Measurements from ENCODE around the gene MIA.
"Not testable (repeated sequence)": the region's sequence is repeated elsewhere in the genome, so short reads cannot be mapped to it uniquely, and the experiment has no call there.

Gene MIA

GRCh38 chr19:40750874-40751537 lies 24.3 kb upstream of the MIA start, which contains the start of gene SNRPA:
TSS of gene SNRPA (plus strand) at chr19:40751203. CDS start at chr19:40751409, 206 bp downstream.
- DNase-seq (ENCODE audit: low read depth in 2 of 2): peak; percentile 91 to 94

DNA sequence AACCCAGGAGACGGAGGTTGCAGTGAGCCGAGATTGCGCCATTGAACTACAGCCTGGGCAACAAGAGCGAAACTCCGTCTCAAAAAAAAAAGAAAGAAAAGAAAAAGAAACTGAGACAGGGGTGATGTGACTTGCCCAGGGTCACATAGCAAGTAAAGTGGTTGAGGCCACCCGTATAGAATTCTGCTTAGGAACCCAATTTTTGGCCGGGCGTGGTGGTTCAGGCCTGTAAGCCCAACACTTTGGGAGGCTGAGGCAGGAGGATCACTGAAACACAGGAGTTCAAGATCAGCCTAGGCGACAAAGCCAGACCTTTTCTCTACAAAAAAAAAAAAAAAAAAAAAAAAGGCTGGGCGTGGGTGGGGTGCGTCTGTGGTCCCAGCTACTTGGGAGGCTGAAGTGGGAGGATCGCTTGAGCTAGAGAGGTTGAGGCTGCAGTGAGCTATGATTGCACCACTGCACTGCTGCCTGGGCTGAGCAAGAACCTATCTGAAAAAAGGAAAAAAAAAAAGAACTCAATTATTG lies 23.0 kb upstream of the MIA start:
- no peak for DNase-seq (ENCODE audit: low read depth in 2 of 2)

DNA sequence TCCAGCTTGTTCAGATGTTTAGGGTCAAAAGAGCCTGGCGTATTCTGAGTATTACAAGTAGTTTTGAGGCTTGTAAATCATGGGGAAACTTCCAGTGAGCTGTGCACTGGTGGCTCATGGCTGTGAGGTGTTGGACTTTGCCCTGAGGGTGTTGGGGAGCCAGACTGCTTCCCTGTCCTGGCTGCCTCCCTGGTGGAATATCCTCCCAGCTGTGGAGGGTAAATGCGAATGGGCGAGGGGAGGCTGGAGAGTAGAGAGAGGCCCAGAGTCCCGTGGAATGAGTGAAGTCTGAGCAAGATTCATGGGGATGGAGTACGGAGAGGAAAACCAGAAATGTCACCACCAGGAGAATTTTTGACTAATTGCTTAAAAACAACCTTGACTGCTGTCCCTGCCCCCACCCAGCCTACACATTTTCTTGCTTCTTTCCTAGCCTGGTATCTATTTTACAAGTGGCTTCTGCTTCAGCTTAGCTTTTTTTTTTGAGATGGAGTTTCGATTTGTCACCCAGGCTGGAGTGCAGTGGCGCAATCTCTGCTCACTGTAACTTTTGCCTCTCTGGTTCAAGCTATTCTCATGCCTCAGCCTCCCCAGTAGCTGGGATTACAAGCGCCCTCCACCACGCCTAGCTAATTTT lies 20.6 kb upstream of the MIA start:
- DNase-seq (ENCODE audit: low read depth in 2 of 2): peak; percentile 58 to 61

DNA sequence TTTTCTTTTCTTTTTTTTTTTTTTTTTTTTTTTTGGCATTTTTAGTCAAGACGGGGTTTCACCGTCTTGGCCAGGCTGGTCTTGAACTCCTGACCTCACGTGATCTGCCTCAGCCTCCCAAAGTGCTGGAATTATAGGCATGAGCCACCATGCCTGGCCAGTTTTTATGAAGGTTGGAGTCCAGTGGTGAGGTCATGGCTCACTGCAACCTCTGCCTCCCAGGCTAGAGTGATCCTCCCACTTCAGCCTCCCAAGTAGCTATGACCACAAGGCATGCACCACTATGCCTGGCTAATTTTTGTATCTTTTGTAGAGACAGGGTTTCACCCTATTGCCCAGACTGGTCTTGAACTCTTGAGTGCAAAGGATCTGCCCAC lies 20.1 kb upstream of the MIA start:
- DNase-seq (ENCODE audit: low read depth in 2 of 2): no peak

GRCh38 chr19:40755791-40756190 lies 19.5 kb upstream of the MIA start:
- DNase-seq (ENCODE audit: low read depth in 2 of 2): no peak

GRCh38 chr19:40756502-40757110 lies 18.7 kb upstream of the MIA start:
- peak; percentile 45 to 66 for DNase-seq (ENCODE audit: low read depth in 2 of 2)

DNA sequence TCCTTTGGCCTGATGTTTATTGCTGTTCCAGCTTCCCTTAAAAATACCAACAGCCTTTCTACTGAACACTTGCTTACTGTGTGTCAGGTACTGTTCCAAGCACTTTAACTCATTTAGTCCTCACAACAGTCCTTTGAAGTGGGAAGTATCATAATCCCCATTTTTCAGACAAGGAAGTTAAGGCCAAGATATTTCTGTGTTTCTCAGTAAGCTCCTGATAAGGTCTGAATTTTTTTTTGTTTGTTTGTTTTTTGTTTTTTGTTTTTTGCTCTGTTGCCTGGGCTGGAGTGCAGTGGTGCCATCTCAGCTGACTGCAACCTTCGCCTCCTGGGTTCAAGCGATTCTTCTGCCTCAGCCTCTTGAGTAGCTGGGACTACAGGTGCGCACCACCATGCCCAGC lies 16.8 kb upstream of the MIA start:
- no peak for DNase-seq (ENCODE audit: low read depth in 2 of 2)

- no peak for DNase-seq (ENCODE audit: low read depth in 2 of 2)
Measured at GRCh38 chr19:40759352-40759751, 16.0 kb upstream of the MIA start.

- DNase-seq (ENCODE audit: low read depth in 2 of 2): no peak
Measured at GRCh38 chr19:40762754-40763470, 12.4 kb upstream of the MIA start.

GRCh38 chr19:40763526-40763925 lies 11.8 kb upstream of the MIA start:
- DNase-seq (ENCODE audit: low read depth in 2 of 2): no peak

DNA sequence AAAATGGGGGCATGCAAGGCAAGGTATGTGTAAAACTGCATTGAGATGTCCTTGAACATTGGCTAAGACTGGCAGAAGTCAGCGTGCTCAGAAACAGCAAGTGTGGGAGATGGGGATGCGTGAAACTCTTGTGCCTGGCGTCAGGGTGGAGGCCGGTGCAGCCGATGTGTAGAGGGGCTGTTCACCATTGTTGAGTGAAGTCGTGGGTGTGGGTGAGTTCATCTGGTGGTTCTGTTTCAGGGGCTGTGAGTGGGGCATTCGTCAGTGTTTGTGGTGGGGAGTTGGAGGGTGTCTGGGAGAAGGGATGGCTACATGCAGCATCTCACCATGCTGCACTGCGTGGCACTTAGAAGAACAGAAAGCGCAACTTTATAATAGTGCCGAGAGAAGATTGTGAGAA lies 11.4 kb upstream of the MIA start:
- DNase-seq (ENCODE audit: low read depth in 2 of 2): peak; percentile 39 to 62

DNA sequence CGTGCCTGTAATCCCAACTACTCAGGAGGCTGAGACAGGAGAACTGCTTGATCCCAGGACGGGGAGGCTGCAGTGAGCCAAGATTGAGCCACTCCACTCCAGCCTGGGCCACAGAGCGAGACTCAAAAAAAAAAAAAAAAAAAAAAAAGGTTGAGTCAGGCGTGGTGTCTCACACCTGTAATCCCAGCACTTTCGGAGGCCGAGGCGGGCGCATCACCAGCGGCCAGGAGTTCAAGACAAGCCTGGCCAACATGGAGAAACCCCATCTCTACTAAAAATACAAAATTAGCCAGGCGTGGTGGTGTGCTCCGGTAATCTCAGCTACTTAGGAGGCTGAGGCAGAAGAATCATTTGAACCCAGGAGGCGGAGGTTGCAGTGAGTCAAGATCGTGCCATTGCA lies 8.9 kb upstream of the MIA start:
- DNase-seq (ENCODE audit: low read depth in 2 of 2): not testable (repeated sequence)

GRCh38 chr19:40768869-40769268 lies 6.5 kb upstream of the MIA start:
- no peak for DNase-seq (ENCODE audit: low read depth in 2 of 2)

GRCh38 chr19:40771101-40771862 lies 4.0 kb upstream of the MIA start:
- DNase-seq (ENCODE audit: low read depth in 2 of 2): not testable (repeated sequence)

DNA sequence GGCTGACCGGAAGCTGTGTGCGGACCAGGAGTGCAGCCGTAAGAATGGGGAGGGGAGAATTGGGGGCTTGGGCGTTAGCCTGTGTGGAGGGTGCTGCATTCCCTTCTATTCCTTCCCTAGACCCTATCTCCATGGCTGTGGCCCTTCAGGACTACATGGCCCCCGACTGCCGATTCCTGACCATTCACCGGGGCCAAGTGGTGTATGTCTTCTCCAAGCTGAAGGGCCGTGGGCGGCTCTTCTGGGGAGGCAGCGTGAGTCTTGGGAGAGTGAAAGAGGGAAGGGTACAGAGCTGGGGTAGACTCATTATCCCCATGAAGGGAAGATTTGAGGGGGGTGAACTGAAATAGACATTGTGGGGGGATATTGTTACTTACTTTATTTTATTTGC lies 306 bp downstream of the MIA start:
- no peak for DNase-seq (ENCODE audit: low read depth in 2 of 2)

DNA sequence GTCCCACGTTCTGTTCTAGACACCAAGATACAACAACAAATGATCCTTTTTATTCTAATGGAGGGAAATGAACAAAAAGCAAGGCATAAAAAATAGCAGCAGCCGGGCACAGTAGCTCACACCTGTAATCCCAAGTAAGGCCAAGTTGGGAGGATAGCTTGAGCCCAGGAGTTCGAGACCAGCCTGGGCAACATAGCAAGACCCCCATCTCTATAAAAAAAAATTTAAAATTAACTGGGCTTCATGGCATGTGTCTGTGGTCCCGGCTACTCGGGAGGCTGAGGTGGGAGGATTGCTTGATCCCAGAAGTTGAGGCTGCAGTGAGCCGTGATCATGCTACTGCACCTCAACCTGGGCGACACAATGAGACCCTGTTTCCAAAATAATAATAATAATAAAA lies 1.0 kb downstream of the MIA start:
- DNase-seq (ENCODE audit: low read depth in 2 of 2): no peak

DNA sequence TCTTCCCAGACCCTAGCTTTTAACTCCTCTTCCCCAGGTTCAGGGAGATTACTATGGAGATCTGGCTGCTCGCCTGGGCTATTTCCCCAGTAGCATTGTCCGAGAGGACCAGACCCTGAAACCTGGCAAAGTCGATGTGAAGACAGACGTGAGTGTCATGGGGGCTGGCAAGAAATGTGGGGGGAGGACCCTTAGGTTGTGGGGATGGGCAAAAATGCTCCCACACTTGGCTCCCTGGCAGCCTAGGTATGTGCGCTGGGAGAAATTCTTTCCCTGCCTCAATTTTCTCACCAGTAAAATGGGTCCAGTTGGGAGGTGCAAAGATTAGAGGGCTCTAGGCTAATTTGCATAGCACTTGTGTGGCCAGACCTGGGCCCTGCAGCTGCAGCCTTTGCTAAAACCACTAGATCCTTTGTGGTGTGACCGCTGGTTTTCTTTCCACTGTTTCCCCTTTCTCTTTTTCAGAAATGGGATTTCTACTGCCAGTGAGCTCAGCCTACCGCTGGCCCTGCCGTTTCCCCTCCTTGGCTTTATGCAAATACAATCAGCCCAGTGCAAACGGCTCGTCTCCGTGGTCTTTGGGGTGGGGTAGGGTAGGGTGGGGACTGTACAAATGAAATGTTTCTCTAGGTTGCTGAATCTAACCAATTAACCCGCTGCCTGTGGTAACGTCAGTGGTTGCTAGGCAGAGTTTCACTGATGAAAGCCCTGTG lies 1.8 kb downstream of the MIA start:
- DNase-seq (ENCODE audit: low read depth in 2 of 2): peak; percentile 83 to 88

DNA sequence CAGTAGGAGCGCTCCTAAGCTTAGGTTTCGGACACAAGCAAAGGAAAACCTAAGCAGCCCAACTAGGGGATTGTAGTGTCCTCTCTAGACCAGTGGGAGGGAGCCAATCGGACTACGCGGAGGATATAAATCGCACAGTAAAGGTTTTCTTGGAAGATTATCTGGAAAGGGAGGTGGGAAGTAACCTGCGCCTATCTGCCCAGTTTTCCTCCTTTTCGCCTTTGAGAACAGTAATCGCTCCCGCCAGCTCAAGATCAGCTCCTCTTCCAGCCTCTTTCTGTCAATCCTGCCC lies 2.3 kb downstream of the MIA start:
- no peak for DNase-seq (ENCODE audit: low read depth in 2 of 2)

DNA sequence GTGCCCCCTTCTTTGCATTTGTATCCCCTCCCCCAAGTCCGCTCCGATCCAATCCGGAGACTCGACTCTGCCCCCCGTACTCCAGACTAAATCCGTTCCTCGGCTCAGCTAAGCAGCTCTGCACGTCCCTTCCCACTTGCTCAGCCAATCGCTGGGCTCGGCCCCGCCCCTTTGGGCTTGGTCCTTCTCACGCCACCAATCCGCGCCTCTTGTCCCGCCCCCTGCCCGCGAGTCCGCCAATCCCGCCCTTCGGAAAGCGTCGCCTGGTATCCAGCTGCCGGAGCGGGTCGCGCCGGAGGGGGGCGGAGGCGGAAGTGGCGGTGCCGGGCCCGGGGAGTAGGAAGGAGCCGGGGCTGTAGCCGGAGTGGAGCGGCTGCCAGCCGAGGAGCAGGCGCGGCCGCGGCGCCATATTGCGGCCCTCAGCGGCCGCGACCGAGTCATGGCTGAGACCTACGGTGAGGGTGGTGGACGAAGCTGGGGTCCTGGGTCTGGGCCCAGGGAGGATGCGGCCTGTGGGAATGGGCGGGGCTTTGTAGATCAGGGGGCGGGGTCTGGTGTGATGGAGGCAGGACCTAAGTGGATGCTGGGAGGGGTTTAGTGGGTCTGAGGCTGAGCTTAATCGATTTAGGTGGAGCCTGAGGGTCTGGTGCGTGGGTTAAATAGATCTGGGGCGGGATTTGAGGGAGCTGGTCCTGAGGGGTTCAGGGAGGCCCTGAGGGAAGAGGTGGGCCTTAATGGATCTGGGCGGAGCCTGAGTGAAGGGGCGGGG lies 2.8 kb downstream of the MIA start, which contains the start of gene RAB4B:
TSS of gene RAB4B (plus strand) at position 311 of the 769 bp plus-strand sequence. CDS start at position 440, 129 bp downstream.
- peak; percentile 100 for DNase-seq (ENCODE audit: low read depth in 2 of 2)

- no peak for DNase-seq (ENCODE audit: low read depth in 2 of 2)
Measured at GRCh38 chr19:40778706-40779284, 3.5 kb downstream of the MIA start.

Measured in stimulated activated CD8-positive, alpha-beta memory T cell treated with anti-CD3 and anti-CD28 coated beads, Interleukin-15, amount 100 ng/mL, for 48 hours (primary cell).